ENCODE results near the gene FOXK2. TPM values are rescaled to one million over a fixed set of nuclear protein-coding genes. Genes with fewer than 3 reads are reported as not detected.

Gene FOXK2
- total and polyA plus RNA-seq, 2 of the 8 experiments (the other 6 are each of a cell fraction or from before 2014, with no cell fraction given), result 34.7 to 64.9 TPM

GRCh38 chr17:82566129-82566960 is 46.8 kb downstream of the FOXK2 start:
- Histone ChIP-seq H3K18ac (ENCODE audit: extremely low read depth, low read length) (no peak overlapping the region), H3K36me3 (ENCODE audit: control insufficient read depth in 2 of 4, insufficient read depth in 4 of 4, low read length in 3 of 4) (peaks cover 2 to 45% (median 13%) of the 10 kb centered on the region in 4 experiments; a peak in 4 of 8 replicates), H3K9me3 (ENCODE audit: insufficient read depth in 2 of 2, low read depth in 1 of 2, low read length in 1 of 2) (no peaks in the 10 kb centered on the region), H3K23ac (ENCODE audit: insufficient read length) (no peak overlapping the region), H3K79me2 (ENCODE audit: control insufficient read depth in 1 of 2, insufficient read depth in 2 of 2, low read length in 2 of 2) (peaks cover 0 to 65% of the 10 kb centered on the region in 2 experiments; a peak in 2 of 4 replicates), H3K4me1 (replicated peaks in 1 of 4; ENCODE audit: control insufficient read depth in 3 of 4, insufficient read depth in 4 of 4, low read length in 3 of 4) (peaks cover 0 to 7% (median 3%) of the 10 kb centered on the region in 4 experiments; a peak in 6 of 7 replicates), H2BK12ac (ENCODE audit: low read depth, low read length) (0 out of 2 replicates have a peak overlapping the region, but pooled peaks have one; percentile 9), H3K14ac (ENCODE audit: insufficient read length) (no peak overlapping the region), H2BK120ac (replicated peaks; ENCODE audit: low read depth, low read length) (no peak overlapping the region), H3K79me1 (ENCODE audit: low read depth, low read length) (peaks cover 26% of the 10 kb centered on the region), H3K4ac (replicated peaks; ENCODE audit: insufficient read length, low read depth, low read length) (no peak overlapping the region), H3K23me2 (ENCODE audit: low read depth, low read length) (no peaks in the 10 kb centered on the region), H3K27ac (ENCODE audit: low read depth, low read length) (no peak overlapping the region), H3K27me3 (replicated peaks in 1 of 4; ENCODE audit: control insufficient read depth in 3 of 4, extremely low read depth in 1 of 4, insufficient read depth in 3 of 4, low read length in 3 of 4) (no peaks in the 10 kb centered on the region), H4K8ac (ENCODE audit: extremely low read depth, insufficient read depth, low read length) (no peak overlapping the region; the same call in 1 of the 2 replicates), H3K4me2 (ENCODE audit: insufficient read depth in 1 of 2, low read depth in 2 of 2, low read length in 2 of 2) (no peak overlapping the region; a peak in 1 of 4 replicates), H2BK5ac (ENCODE audit: low read depth, low read length) (no peak overlapping the region; the same call in 1 of the 2 replicates), H2AFZ (ENCODE audit: low read length) (no peak overlapping the region), H2BK20ac (ENCODE audit: low read length) (no peak overlapping the region), H4K20me1 (replicated peaks in 1 of 2; ENCODE audit: control insufficient read depth in 1 of 2, insufficient read depth in 2 of 2, low read length in 2 of 2) (peaks cover 10 to 39% of the 10 kb centered on the region in 2 experiments), H4K91ac (replicated peaks; ENCODE audit: insufficient read length, low read length) (no peak overlapping the region), H3K9ac (replicated peaks in 1 of 4; ENCODE audit: extremely low read depth in 1 of 4, low read depth in 3 of 4, low read length in 3 of 4) (no peak overlapping the region), H3K4me3 (ENCODE audit: extremely low read depth in 1 of 4, insufficient read depth in 2 of 4, low read depth in 3 of 4, low read length in 4 of 4) (no peak overlapping the region), H4K5ac (ENCODE audit: insufficient read length, low read depth, low read length) (no peak overlapping the region), H2BK15ac (ENCODE audit: low read length) (no peak overlapping the region), H3K56ac (replicated peaks; ENCODE audit: insufficient read length, low read depth, low read length) (no peak overlapping the region), H2AK5ac (ENCODE audit: low read depth, low read length) (no peak overlapping the region)
- FAIRE-seq (no peak), DNase-seq (ENCODE audit: low read depth in 1 of 2, low spot score in 2 of 2) (no peak)
- ChIA-PET CTCF (ENCODE audit: partially characterized antibody) (interaction anchor here (5.2 kb wide), 1 partner anchor 12 kb away, joined by 26 read pairs; no protein-coding TSS in a partner anchor), POLR2A (ENCODE audit: partially characterized antibody) (no interaction called here)
- 77% methylated on average over 18 of the region's 18 CpGs; no CpG with 5 or more reads in 1 of the 2 experiments for WGBS, 2 experiments (ENCODE audit: extremely low coverage in 1 of 2, insufficient coverage in 1 of 2, insufficient read length in 1 of 2, insufficient replicate concordance in 2 of 2, low coverage in 1 of 2, low lambda C conversion rate in 2 of 2, missing lambda C conversion rate in 1 of 2)
